Measurements from ENCODE around the gene AMBP. TPM values are rescaled to one million over a fixed set of nuclear protein-coding genes. Genes with fewer than 3 reads are reported as not detected.

Gene AMBP
- total and polyA plus RNA-seq, 2 of the 13 experiments (the other 11 are each of a cell fraction or from before 2014, with no cell fraction given) = 1,510 to 2,580 TPM

DNA sequence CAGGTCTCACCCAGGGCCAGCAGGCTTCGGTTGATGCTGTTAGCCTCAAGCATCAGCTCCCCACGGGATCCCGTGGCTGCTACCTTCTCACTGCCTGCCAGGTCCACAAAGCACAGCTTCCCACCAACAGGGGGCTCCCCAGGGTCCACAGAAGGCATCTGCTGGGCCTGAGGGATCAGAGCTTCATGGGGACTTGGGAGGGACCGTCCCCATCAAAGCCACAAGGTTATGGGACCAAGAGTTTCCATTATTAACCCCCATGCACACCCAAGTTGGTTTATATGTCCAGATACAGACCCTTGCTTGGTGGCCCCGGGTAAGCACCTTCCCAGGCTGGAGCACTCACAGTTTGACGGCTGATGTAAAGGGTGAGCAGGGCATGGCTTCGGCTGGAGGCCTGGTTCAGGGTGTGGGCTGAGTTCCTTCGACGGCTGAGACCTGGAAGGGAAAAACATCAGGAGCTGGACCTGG, 18.0 kb upstream of the AMBP start (continued):
- no peak for TF ChIP-seq ZBTB37 (CRISPR knock-in tag; IDR thresholded peaks at IDR 0.05)
- TF ChIP-seq ZNF841 (CRISPR knock-in tag; IDR thresholded peaks at IDR 0.05; ENCODE audit: borderline replicate concordance) = no peak
- TF ChIP-seq ZNF251 (CRISPR knock-in tag; IDR thresholded peaks at IDR 0.05) = no peak
- TF ChIP-seq SMC3 (IDR thresholded peaks at IDR 0.05; ENCODE audit: low read length) = peak; percentile 22; the same call in 1 of the 2 replicates
- TF ChIP-seq TOPORS (CRISPR knock-in tag; IDR thresholded peaks at IDR 0.05) = no peak
- peak; percentile 73 for TF ChIP-seq XRCC5 (optimal IDR thresholded peaks at IDR 0.05; ENCODE audit: low read length)
- no peak for TF ChIP-seq TCF7 (IDR thresholded peaks at IDR 0.05; ENCODE audit: low read depth)
- no peak for TF ChIP-seq USF2 (IDR thresholded peaks at IDR 0.05; ENCODE audit: low read depth, low read length)
- no peak for TF ChIP-seq USF2 (CRISPR knock-in tag; IDR thresholded peaks at IDR 0.05; ENCODE audit: borderline replicate concordance)
- TF ChIP-seq, protein P1, sequence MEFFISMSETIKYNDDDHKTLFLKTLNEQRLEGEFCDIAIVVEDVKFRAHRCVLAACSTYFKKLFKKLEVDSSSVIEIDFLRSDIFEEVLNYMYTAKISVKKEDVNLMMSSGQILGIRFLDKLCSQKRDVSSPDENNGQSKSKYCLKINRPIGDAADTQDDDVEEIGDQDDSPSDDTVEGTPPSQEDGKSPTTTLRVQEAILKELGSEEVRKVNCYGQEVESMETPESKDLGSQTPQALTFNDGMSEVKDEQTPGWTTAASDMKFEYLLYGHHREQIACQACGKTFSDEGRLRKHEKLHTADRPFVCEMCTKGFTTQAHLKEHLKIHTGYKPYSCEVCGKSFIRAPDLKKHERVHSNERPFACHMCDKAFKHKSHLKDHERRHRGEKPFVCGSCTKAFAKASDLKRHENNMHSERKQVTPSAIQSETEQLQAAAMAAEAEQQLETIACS (CRISPR knock-in tag; IDR thresholded peaks at IDR 0.05) = no peak
- TF ChIP-seq, protein P2, sequence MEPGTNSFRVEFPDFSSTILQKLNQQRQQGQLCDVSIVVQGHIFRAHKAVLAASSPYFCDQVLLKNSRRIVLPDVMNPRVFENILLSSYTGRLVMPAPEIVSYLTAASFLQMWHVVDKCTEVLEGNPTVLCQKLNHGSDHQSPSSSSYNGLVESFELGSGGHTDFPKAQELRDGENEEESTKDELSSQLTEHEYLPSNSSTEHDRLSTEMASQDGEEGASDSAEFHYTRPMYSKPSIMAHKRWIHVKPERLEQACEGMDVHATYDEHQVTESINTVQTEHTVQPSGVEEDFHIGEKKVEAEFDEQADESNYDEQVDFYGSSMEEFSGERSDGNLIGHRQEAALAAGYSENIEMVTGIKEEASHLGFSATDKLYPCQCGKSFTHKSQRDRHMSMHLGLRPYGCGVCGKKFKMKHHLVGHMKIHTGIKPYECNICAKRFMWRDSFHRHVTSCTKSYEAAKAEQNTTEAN (CRISPR knock-in tag; conservative IDR thresholded peaks at IDR 0.05) = no peak
- TF ChIP-seq, protein P3, sequence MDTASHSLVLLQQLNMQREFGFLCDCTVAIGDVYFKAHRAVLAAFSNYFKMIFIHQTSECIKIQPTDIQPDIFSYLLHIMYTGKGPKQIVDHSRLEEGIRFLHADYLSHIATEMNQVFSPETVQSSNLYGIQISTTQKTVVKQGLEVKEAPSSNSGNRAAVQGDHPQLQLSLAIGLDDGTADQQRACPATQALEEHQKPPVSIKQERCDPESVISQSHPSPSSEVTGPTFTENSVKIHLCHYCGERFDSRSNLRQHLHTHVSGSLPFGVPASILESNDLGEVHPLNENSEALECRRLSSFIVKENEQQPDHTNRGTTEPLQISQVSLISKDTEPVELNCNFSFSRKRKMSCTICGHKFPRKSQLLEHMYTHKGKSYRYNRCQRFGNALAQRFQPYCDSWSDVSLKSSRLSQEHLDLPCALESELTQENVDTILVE (CRISPR knock-in tag; IDR thresholded peaks at IDR 0.05) = no peak
- TF ChIP-seq SUZ12 (IDR thresholded peaks at IDR 0.05; ENCODE audit: low read depth, low read length) = no peak
- peak; percentile 22; the same call in 1 of the 2 replicates for TF ChIP-seq ZNF687 (CRISPR knock-in tag; IDR thresholded peaks at IDR 0.05)
- no peak for TF ChIP-seq KMT2B (CRISPR knock-in tag; IDR thresholded peaks at IDR 0.05)
- TF ChIP-seq ZFP90 (CRISPR knock-in tag; IDR thresholded peaks at IDR 0.05; ENCODE audit: borderline replicate concordance) = no peak
- TF ChIP-seq PBX2 (CRISPR knock-in tag; IDR thresholded peaks at IDR 0.05) = no peak
- TF ChIP-seq FOXC1 (CRISPR knock-in tag; IDR thresholded peaks at IDR 0.05; ENCODE audit: borderline replicate concordance) = no peak
